ENCODE measurements around the gene TOM1L1. TPM values are rescaled to one million over a fixed set of nuclear protein-coding genes. Genes with fewer than 3 reads are reported as not detected.

The TOM1L1 gene
- total RNA-seq, 1 donor from 2014 or later = 16.7 TPM

DNA sequence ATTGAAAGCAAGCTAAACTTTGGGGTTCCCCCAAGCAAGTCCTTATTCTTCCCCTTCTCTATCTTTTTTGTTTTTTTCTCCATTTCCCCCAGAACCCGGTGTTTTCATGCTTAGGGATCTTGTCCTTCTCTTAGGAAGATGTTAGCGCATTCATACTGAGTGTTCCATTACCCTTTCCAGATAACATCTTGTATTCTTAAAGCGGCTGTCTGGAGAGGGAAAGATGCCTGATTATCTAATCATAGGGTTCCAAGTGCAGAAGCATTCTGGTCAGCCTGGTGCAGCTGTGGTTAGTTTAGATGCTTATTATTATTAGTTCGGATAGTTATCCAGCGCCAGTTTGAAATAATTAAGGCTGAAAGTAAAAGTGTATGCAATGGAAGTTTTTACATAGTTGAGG lies 2.0 kb downstream of the TOM1L1 start:
- H3K27ac Mint-ChIP-seq (ENCODE audit: unreplicated experiment) = no peak overlapping the region
- H3K36me3 Mint-ChIP-seq (ENCODE audit: low read depth, unreplicated experiment) = no peaks in the 10 kb centered on the region
- H3K4me1 Mint-ChIP-seq (ENCODE audit: unreplicated experiment) = peaks cover 3% of the 10 kb centered on the region
- peaks cover 2% of the 10 kb centered on the region for H3K27me3 Mint-ChIP-seq (ENCODE audit: unreplicated experiment)
- TF ChIP-seq, protein P1, sequence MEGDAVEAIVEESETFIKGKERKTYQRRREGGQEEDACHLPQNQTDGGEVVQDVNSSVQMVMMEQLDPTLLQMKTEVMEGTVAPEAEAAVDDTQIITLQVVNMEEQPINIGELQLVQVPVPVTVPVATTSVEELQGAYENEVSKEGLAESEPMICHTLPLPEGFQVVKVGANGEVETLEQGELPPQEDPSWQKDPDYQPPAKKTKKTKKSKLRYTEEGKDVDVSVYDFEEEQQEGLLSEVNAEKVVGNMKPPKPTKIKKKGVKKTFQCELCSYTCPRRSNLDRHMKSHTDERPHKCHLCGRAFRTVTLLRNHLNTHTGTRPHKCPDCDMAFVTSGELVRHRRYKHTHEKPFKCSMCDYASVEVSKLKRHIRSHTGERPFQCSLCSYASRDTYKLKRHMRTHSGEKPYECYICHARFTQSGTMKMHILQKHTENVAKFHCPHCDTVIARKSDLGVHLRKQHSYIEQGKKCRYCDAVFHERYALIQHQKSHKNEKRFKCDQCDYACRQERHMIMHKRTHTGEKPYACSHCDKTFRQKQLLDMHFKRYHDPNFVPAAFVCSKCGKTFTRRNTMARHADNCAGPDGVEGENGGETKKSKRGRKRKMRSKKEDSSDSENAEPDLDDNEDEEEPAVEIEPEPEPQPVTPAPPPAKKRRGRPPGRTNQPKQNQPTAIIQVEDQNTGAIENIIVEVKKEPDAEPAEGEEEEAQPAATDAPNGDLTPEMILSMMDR (IDR thresholded peaks at IDR 0.05; ENCODE audit: unreplicated experiment) = no peak
- no peak for DNase-seq (ENCODE audit: low spot score)
- H3K4me3 Mint-ChIP-seq (ENCODE audit: unreplicated experiment) = no peak overlapping the region
- H3K9me3 Mint-ChIP-seq (ENCODE audit: unreplicated experiment) = no peaks in the 10 kb centered on the region

DNA sequence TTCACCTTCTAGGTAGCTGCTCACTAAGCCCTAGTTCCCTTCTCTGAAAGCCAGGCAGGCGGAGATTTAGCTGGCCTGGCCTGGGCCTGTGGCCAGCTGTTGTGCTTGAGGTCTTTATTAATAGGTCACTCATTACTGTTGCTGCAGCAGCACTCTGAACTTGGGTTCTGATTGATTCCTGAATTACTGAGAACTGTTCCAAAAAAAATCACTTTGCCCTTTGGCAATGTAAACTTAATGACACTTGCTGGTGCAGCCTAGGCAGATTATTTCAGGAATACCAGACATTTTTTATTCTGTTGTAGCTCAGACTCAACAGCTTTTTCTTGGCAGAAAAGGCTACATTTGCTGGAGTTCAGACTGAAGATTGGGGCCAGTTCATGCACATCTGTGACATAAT lies 2.7 kb downstream of the TOM1L1 start:
- peaks cover 2% of the 10 kb centered on the region for H3K27me3 Mint-ChIP-seq (ENCODE audit: unreplicated experiment)
- DNase-seq (ENCODE audit: low spot score) = no peak
- TF ChIP-seq, protein P1 (IDR thresholded peaks at IDR 0.05; ENCODE audit: unreplicated experiment) = no peak
- no peaks in the 10 kb centered on the region for H3K36me3 Mint-ChIP-seq (ENCODE audit: low read depth, unreplicated experiment)
- no peaks in the 10 kb centered on the region for H3K9me3 Mint-ChIP-seq (ENCODE audit: unreplicated experiment)
- no peak overlapping the region for H3K4me3 Mint-ChIP-seq (ENCODE audit: unreplicated experiment)
- H3K27ac Mint-ChIP-seq (ENCODE audit: unreplicated experiment) = no peak overlapping the region
- peaks cover 3% of the 10 kb centered on the region for H3K4me1 Mint-ChIP-seq (ENCODE audit: unreplicated experiment)

DNA sequence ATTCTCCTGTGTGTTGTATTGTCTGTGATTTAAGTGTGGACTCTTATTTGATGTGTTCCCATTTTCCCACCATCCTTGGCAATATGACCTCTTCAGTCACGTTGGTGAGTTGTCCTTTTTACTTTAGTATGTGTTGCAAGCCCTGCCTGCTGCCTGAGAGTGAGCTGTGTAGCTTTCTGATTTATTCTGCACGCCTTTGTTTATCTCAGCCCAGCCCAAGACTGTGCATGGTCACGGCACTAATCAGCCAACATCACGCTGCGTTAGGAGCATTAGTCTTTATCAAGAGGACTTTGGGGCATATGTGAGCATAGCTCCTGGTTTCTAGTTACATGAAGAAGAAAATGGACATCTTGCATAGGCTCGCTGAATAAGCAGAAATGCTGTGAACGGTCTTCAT lies 6.0 kb downstream of the TOM1L1 start:
- TF ChIP-seq, protein P1 (IDR thresholded peaks at IDR 0.05; ENCODE audit: unreplicated experiment) = no peak
- Mint-ChIP-seq H3K4me3 (ENCODE audit: unreplicated experiment) (no peak overlapping the region), H3K36me3 (ENCODE audit: low read depth, unreplicated experiment) (no peaks in the 10 kb centered on the region), H3K27ac (ENCODE audit: unreplicated experiment) (no peak overlapping the region), H3K27me3 (ENCODE audit: unreplicated experiment) (no peaks in the 10 kb centered on the region), H3K4me1 (ENCODE audit: unreplicated experiment) (no peaks in the 10 kb centered on the region), H3K9me3 (ENCODE audit: unreplicated experiment) (no peaks in the 10 kb centered on the region)
- DNase-seq (ENCODE audit: low spot score) = no peak

DNA sequence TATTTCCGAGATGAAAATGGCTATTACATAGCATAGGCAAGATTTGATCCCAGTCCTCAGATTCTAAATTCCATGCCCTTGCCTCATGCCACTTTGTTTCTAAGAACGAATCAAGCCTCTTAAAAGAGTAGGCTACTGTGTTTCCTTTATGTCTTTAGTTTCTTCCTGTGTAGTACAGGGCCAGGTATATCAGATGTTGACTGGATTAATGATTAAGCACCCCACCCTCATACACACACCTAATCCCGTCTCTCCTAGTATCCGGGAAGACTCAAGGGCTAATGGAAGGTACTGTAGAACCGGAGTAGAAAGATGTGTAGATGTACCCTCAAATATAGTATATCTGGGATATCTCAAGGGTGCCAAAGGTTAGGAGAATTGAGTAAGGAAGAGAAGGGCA lies 6.7 kb downstream of the TOM1L1 start:
- no peaks in the 10 kb centered on the region for H3K27me3 Mint-ChIP-seq (ENCODE audit: unreplicated experiment)
- no peak overlapping the region for H3K27ac Mint-ChIP-seq (ENCODE audit: unreplicated experiment)
- no peak for DNase-seq (ENCODE audit: low spot score)
- no peaks in the 10 kb centered on the region for H3K4me1 Mint-ChIP-seq (ENCODE audit: unreplicated experiment)
- H3K9me3 Mint-ChIP-seq (ENCODE audit: unreplicated experiment) = no peaks in the 10 kb centered on the region
- TF ChIP-seq, protein P1 (IDR thresholded peaks at IDR 0.05; ENCODE audit: unreplicated experiment) = no peak
- no peaks in the 10 kb centered on the region for H3K36me3 Mint-ChIP-seq (ENCODE audit: low read depth, unreplicated experiment)
- H3K4me3 Mint-ChIP-seq (ENCODE audit: unreplicated experiment) = no peak overlapping the region

DNA sequence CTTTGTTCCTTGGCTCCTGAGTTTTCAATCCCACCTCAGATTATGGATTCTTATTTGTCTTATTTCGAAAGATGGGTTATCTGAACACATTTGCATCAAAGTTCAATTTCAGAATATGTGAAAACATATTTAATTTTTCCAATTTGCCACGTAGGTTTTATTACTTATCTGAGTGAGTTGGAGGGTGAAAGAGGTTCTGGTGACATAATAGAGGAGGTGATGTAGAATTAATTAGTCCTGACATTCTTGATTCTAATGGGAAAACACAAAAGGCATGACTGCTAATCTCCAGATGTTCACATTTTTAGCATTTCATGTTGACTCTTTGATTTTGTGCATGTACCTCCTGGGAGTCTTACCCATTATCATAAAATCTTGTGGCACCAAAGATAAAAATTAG lies 9.1 kb downstream of the TOM1L1 start:
- H3K4me1 Mint-ChIP-seq (ENCODE audit: unreplicated experiment) = no peaks in the 10 kb centered on the region
- no peak for DNase-seq (ENCODE audit: low spot score)
- no peaks in the 10 kb centered on the region for H3K27me3 Mint-ChIP-seq (ENCODE audit: unreplicated experiment)
- H3K9me3 Mint-ChIP-seq (ENCODE audit: unreplicated experiment) = no peaks in the 10 kb centered on the region
- no peak overlapping the region for H3K27ac Mint-ChIP-seq (ENCODE audit: unreplicated experiment)
- H3K36me3 Mint-ChIP-seq (ENCODE audit: low read depth, unreplicated experiment) = no peaks in the 10 kb centered on the region
- TF ChIP-seq, protein P1 (IDR thresholded peaks at IDR 0.05; ENCODE audit: unreplicated experiment) = no peak
- H3K4me3 Mint-ChIP-seq (ENCODE audit: unreplicated experiment) = no peak overlapping the region

Measured in endothelial cell (in vitro differentiated cells).